Measurements from ENCODE around the gene RNF14.

DNA sequence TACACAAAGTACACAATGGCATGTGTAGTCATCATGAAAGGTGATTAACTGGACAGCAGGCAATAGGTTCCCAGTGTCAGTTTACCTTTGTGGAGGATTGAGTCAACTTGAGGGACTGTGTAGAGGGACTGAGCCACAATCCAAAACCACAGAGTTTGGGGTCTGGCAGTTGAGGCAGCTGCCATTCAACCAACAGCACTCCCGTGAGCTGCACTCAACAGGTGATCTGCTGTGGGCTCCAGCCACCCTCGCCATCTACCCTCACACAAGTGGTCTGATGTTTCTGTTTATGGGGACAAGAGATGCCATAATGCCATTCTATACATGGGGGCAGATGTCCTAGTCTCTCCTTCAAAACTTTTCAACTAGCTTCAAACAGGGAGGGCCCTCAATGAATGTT lies 48.1 kb upstream of the RNF14 start:
- TF ChIP-seq, protein P1, sequence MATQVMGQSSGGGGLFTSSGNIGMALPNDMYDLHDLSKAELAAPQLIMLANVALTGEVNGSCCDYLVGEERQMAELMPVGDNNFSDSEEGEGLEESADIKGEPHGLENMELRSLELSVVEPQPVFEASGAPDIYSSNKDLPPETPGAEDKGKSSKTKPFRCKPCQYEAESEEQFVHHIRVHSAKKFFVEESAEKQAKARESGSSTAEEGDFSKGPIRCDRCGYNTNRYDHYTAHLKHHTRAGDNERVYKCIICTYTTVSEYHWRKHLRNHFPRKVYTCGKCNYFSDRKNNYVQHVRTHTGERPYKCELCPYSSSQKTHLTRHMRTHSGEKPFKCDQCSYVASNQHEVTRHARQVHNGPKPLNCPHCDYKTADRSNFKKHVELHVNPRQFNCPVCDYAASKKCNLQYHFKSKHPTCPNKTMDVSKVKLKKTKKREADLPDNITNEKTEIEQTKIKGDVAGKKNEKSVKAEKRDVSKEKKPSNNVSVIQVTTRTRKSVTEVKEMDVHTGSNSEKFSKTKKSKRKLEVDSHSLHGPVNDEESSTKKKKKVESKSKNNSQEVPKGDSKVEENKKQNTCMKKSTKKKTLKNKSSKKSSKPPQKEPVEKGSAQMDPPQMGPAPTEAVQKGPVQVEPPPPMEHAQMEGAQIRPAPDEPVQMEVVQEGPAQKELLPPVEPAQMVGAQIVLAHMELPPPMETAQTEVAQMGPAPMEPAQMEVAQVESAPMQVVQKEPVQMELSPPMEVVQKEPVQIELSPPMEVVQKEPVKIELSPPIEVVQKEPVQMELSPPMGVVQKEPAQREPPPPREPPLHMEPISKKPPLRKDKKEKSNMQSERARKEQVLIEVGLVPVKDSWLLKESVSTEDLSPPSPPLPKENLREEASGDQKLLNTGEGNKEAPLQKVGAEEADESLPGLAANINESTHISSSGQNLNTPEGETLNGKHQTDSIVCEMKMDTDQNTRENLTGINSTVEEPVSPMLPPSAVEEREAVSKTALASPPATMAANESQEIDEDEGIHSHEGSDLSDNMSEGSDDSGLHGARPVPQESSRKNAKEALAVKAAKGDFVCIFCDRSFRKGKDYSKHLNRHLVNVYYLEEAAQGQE (IDR thresholded peaks at IDR 0.05; ENCODE audit: low read depth): no peak
- TF ChIP-seq POLR2A (IDR thresholded peaks at IDR 0.05; ENCODE audit: borderline replicate concordance, extremely low read depth, insufficient read depth, insufficient read length) (no peak), ZFX (IDR thresholded peaks at IDR 0.05) (no peak)
- TF ChIP-seq, protein P2, sequence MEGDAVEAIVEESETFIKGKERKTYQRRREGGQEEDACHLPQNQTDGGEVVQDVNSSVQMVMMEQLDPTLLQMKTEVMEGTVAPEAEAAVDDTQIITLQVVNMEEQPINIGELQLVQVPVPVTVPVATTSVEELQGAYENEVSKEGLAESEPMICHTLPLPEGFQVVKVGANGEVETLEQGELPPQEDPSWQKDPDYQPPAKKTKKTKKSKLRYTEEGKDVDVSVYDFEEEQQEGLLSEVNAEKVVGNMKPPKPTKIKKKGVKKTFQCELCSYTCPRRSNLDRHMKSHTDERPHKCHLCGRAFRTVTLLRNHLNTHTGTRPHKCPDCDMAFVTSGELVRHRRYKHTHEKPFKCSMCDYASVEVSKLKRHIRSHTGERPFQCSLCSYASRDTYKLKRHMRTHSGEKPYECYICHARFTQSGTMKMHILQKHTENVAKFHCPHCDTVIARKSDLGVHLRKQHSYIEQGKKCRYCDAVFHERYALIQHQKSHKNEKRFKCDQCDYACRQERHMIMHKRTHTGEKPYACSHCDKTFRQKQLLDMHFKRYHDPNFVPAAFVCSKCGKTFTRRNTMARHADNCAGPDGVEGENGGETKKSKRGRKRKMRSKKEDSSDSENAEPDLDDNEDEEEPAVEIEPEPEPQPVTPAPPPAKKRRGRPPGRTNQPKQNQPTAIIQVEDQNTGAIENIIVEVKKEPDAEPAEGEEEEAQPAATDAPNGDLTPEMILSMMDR (IDR thresholded peaks at IDR 0.05 in 2 of 3, conservative IDR thresholded peaks at IDR 0.05 in 1 of 3; ENCODE audit: borderline replicate concordance in 1 of 3, insufficient read depth in 1 of 3, low read depth in 2 of 3, low read length in 2 of 3): no peak

Data from HCT116 (cell line).